ENCODE data around the gene DVL3.

DVL3 gene

GRCh38 chr3:184132945-184133344 is 22.2 kb upstream of the DVL3 start:
- no peak overlapping the region for H3K4me3 ChIP-seq (ENCODE audit: low read depth, low read length)
- TF ChIP-seq CTCF (IDR thresholded peaks at IDR 0.05; ENCODE audit: borderline replicate concordance, insufficient read depth, low read depth, low read length): no peak

- no peak for TF ChIP-seq CTCF (IDR thresholded peaks at IDR 0.05; ENCODE audit: borderline replicate concordance, insufficient read depth, low read depth, low read length)
Measured at GRCh38 chr3:184133840-184134745, 21.1 kb upstream of the DVL3 start.

DNA sequence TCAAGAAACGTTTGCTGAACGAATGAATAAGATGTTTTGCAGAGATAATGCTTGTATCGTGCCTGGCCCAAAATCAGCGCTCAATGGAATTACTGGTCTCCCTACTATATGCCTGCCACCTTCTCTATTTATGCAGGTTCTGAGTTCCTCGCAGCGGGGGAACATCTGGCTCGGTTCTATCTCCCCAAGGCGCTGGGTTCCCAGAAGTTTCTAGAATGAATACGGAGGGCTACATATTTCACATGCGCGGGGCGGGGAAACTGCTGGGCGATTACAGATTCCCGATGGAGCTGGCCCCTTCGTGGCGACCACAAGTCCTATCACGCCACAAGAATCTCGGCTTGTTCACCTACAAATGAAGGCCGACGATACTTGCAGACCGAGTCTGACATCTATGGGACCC is 20.4 kb upstream of the DVL3 start:
- H3K4me3 ChIP-seq (ENCODE audit: low read depth, low read length): peak overlapping the region; percentile 89
- no peak for TF ChIP-seq CTCF (IDR thresholded peaks at IDR 0.05; ENCODE audit: borderline replicate concordance, insufficient read depth, low read depth, low read length)

More at GRCh38 chr3:184133840-184134745, 21.1 kb upstream of the DVL3 start:
- H3K4me3 ChIP-seq (ENCODE audit: low read depth, low read length): peak overlapping the region; percentile 89

GRCh38 chr3:184135149-184135910 is 19.8 kb upstream of the DVL3 start, which contains the start of gene EIF2B5:
Gene EIF2B5 (plus strand): TSS chr3:184135358. CDS start chr3:184135386, 28 bp downstream.
- no peak for TF ChIP-seq CTCF (IDR thresholded peaks at IDR 0.05; ENCODE audit: borderline replicate concordance, insufficient read depth, low read depth, low read length)
- H3K4me3 ChIP-seq (ENCODE audit: low read depth, low read length): peak within 1 kb of the TSS; percentile 89

DNA sequence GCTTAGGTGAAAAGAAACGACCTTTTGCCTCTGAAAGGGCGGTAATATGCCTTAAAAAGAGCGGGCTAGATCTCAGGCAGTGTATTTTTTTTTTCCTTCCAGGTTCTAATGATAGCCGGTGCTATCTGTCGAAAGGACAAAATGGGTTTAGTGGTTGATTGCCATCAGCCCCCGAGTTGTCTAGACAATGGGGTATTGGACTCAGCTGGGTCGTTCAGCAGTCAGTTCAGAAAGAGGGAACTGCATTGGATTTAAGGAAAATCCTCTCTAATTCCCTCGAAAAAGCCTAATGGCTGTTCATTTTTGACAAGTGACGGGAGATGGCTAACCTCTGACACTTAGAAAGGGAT is 19.3 kb upstream of the DVL3 start:
- no peak for TF ChIP-seq CTCF (IDR thresholded peaks at IDR 0.05; ENCODE audit: borderline replicate concordance, insufficient read depth, low read depth, low read length)
- peak overlapping the region; percentile 89 for H3K4me3 ChIP-seq (ENCODE audit: low read depth, low read length)

DNA sequence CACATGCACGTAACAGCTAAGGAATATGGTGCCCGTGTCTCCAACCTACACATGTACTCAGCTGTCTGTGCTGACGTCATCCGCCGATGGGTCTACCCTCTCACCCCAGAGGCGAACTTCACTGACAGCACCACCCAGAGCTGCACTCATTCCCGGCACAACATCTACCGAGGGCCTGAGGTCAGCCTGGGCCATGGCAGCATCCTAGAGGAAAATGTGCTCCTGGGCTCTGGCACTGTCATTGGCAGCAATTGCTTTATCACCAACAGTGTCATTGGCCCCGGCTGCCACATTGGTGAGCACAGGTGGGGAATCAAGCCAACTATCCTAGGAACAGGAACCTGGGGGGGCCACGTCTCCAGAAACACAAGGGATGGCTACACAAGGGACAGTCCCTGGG is 14.7 kb upstream of the DVL3 start:
- H3K4me3 ChIP-seq (ENCODE audit: low read depth, low read length): no peak overlapping the region
- TF ChIP-seq CTCF (IDR thresholded peaks at IDR 0.05; ENCODE audit: borderline replicate concordance, insufficient read depth, low read depth, low read length): no peak

Data from GM12875 (cell line).